NB4 (cell line): ENCODE measurements around the gene SCIN.

Experiments
- CTCF ChIP-seq: IDR thresholded peaks from one replicate; pipeline ENCODE4 v1.5.1; 2012; ENCODE audit warnings: low read depth, low read length
- MAX ChIP-seq: IDR thresholded peaks from 2 replicates; pipeline ENCODE4 v1.6.1; 2011; ENCODE audit warnings: low read depth, low read length
- POLR2A ChIP-seq: IDR thresholded peaks from 2 replicates; pipeline ENCODE4 v1.6.1; 2011; ENCODE audit warnings: mild to moderate bottlenecking; ENCODE audit not compliant: insufficient read length; ENCODE audit errors: extremely low read depth

DNA sequence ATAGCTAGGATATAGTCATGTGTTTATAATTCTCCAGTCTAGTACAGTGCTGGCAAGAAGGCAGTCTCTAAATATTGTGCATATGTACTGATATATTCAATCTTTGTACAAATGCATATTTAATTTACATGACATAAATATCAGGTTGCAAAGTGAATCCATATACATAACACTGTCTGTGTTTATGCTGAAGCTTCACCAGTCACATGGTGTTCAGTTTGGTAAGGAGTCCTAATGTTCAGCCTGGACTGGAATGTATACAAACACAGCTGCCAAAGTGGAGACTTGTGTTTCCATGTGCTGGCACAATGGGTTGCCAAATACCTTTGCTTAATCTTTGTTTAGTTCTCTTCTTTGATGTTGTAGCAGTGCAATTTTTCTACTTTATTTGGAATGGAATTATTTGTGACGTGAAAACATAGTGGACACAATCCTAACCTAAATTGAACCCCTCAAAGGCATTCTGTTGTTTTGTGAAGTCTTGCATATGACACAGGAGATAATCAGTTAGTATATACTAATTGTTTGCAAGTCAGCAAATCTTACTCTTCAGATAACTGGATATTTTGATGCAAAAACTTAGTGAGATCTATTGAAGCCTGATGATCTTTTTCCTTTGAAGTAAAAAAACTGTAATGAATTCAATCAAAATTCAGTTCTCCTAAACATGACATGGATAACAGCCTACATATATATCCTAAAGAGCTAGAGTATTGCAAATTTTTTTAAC is 99.6 kb downstream of the SCIN start:
- TF ChIP-seq CTCF: no peak
- TF ChIP-seq POLR2A: no peak
- TF ChIP-seq MAX: no peak
